Activated CD8-positive, alpha-beta memory T cell treated with anti-CD3 and anti-CD28 coated beads, Interleukin-2, amount 10 ng/mL, durations not matched to agents 7 days and 5 days (primary cell): ENCODE results near the gene FOXA2. TPM values are rescaled to one million over a fixed set of nuclear protein-coding genes. Genes with fewer than 3 reads are reported as not detected.

ENCODE experiments used
- ATAC-seq: fragments of 150-1000 bp; cut with Tn5 transposase; one replicate; pipeline ENCODE4 v1.10.0; 2021; ENCODE audit warnings: moderate library complexity
- CTCF ChIA-PET: fragments of 350-600 bp; sonication (Branson Sonifier 250); formaldehyde crosslinking; loops from one replicate; lab custom pipeline; 2021; ENCODE audit warnings: antibody characterized with exemption; lab: Charles Lee
- DNase-seq: peaks from one replicate; pipeline ENCODE4 v3.0.0-alpha.2; 2020
- H3K27ac Mint-ChIP-seq: one replicate; pipeline ENCODE4 v1.8.0; 2021; ENCODE audit warnings: mild to moderate bottlenecking, mixed read lengths
- H3K27me3 Mint-ChIP-seq: one replicate; pipeline ENCODE4 v1.8.0; 2021; ENCODE audit warnings: mixed read lengths
- H3K36me3 Mint-ChIP-seq: one replicate; pipeline ENCODE4 v1.8.0; 2021; ENCODE audit warnings: mild to moderate bottlenecking, mixed read lengths
- H3K4me1 Mint-ChIP-seq: one replicate; pipeline ENCODE4 v1.8.0; 2021; ENCODE audit warnings: mixed read lengths
- H3K4me3 Mint-ChIP-seq: one replicate; pipeline ENCODE4 v1.8.0; 2021; ENCODE audit warnings: mild to moderate bottlenecking, moderate library complexity, mixed read lengths
- H3K9me3 Mint-ChIP-seq: one replicate; pipeline ENCODE4 v1.8.0; 2022; ENCODE audit warnings: low read depth, mixed read lengths
- total RNA-seq, 2 experiments: library from RNA; stranded (reverse); gene quantifications; one replicate each; pipeline ENCODE4 v1.2.3, GENCODE V29; 2021

The FOXA2 gene
- total RNA-seq, 2 experiments from 2014 or later: not detected

DNA sequence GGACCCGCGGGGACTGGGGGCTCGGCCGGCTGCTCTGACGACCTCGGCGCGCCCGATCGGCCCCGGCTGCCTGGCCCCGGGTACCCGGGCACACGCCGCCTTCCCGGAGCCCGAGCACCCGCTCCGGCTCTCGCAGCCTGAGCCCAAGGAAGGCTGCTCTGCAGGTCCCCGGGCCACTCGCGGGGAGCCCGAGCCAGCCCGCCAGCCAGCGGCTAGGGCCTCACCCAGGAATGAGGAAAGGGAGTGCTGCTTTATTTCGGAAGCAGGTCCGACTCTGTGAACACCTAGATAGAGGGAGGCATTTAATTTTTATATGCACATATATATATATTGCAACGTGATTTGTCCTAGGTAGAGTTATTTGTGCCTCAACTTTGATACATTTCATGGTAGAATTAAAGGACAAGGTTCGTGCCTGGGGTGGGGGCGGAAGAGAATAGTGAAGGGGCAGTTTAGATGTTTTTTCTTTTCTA is 15.5 kb downstream of the FOXA2 start:
- Mint-ChIP-seq H3K36me3 (peaks cover 2% of the 10 kb centered on the region), H3K4me1 (peaks cover 1% of the 10 kb centered on the region), H3K4me3 (no peak overlapping the region), H3K9me3 (no peaks in the 10 kb centered on the region), H3K27ac (no peak overlapping the region), H3K27me3 (peaks cover 73% of the 10 kb centered on the region)
- CTCF ChIA-PET: no interaction called here
- DNase-seq (no peak), ATAC-seq (no peak)

DNA sequence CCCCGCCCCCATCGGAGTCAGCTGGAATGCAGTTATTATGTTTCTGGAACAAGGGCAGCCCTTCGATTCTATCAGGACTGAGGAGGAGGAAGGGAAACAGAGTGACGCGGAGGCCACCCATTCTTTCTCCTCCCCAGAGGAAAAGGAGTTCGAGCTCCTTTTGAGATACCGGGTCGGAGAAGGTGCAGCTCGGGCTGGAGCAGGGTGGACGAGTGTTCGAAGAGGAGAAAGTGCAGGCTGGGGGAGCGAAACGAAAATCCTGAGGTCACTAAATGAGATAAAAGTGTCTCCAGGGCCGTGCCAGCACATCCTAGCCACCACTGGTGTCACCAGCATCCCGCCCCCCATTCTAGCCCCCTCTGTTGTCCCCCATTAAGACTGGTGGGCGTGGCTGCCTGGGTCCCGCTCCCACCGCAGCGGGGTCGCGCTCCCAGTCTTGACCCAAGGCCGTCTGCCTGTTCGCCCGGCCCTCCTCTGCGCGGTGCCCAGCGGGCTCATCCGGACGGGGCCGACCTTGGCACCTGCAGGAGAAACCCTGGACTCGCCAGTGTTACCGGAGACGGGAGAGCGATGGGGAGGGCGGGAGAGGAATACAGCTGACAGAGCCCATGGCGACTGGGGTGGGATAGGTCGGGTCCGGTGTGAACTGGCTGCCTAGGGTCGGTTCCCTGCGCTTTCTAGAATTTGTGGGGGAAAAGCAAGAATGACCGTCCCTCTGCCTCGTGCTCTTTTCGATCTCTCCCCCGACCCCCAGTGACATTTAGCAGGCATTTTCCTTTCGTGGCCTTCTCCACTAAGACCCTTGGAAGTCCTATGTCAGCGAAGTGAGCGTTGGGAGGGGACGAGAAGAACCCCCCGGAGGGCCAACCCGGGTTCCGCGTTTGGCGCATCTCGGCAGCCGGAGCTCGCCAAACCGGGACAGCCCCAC is 16.2 kb downstream of the FOXA2 start:
- DNase-seq: no peak
- CTCF ChIA-PET: no interaction called here
- H3K27ac Mint-ChIP-seq: no peak overlapping the region
- H3K27me3 Mint-ChIP-seq: peaks cover 73% of the 10 kb centered on the region
- no peak overlapping the region for H3K4me3 Mint-ChIP-seq
- peaks cover 1% of the 10 kb centered on the region for H3K4me1 Mint-ChIP-seq
- no peak for ATAC-seq
- peaks cover 2% of the 10 kb centered on the region for H3K36me3 Mint-ChIP-seq
- no peaks in the 10 kb centered on the region for H3K9me3 Mint-ChIP-seq

DNA sequence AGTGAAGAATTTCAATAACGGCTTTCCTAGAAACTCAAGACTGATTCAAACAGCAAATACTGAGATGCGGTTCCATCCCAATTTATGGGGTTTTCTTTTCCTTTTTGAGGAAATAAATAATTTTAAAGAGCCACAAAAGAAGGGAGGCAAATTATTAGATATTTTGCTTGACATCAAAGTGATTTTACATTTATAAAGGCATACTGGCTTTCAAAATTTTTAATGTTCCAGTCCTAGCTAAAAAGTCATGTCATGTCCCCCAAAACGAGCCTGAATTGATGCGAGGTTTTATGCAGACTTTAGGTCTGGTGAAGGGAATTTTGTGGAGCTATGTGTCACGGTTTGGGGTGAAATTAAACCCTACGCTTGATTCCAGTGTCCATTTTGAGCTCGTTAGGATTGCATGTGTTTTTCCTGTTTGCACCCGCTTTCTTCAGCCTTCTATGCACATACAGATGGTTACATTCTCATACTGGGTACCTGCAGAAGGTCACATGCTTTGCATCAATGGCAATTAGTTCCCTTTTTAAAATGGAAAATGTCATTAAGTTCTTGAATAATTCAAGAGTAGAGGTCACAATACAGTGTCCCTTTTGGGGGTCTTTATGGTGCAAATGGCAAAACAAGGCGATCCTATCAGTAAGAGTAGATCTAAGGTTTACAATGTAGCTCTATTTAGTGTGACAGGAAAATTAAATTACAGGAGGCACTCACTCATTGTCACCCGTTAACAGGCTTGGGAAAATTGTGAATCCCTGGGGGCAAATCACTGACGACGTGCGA is 17.3 kb downstream of the FOXA2 start:
- Mint-ChIP-seq H3K36me3 (peaks cover 2% of the 10 kb centered on the region), H3K4me1 (peaks cover 1% of the 10 kb centered on the region), H3K27me3 (peaks cover 74% of the 10 kb centered on the region), H3K9me3 (no peaks in the 10 kb centered on the region), H3K27ac (no peak overlapping the region), H3K4me3 (no peak overlapping the region)
- CTCF ChIA-PET: no interaction called here
- DNase-seq: no peak
- ATAC-seq: no peak

DNA sequence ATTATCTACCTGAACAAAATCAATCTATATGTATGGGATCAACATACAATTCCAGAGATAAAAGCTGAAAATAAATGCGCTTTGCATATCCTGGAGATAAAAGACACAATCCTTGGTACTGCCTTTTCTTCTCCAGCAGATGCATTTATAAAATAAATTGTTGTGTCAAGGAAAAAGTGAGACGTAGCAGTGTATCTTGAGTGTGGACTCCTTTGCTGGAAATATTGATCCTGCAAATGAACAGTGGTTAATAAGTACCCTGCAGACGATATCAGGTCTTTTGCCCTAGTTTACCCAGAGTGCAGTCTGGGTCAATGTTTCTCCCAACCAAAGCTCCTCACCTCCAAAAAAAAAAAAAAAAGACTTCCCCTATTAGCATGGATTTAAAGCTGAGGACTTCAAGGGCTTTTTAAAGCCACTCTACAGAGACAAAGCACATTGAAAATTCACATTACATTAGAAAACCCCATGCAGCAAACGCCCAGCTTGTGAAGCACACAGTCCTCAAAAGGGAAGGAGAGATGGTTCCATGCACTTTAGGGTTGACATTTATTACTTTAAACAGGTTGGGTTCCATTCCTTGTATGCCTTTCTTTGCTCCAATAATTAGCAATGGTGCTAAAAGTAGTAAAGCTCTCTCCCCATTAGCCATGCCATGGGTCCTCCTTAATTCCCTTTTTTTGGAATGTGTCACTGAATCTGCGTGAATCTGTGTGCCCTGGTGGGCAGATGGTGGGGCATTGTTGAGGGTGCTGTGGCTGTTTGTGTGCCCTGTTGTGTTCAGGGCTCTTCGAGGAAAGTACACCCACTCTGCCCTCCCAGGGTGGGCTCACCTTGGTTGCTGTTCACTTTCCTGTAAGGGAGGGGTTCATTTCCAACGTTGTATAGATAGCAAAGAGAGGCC is 21.1 kb downstream of the FOXA2 start:
- no peak for ATAC-seq
- no peak for DNase-seq
- H3K27ac Mint-ChIP-seq: no peak overlapping the region
- peaks cover 67% of the 10 kb centered on the region for H3K27me3 Mint-ChIP-seq
- H3K4me1 Mint-ChIP-seq: peaks cover 1% of the 10 kb centered on the region
- no peak overlapping the region for H3K4me3 Mint-ChIP-seq
- CTCF ChIA-PET: no interaction called here
- H3K36me3 Mint-ChIP-seq: peaks cover 2% of the 10 kb centered on the region
- no peaks in the 10 kb centered on the region for H3K9me3 Mint-ChIP-seq

DNA sequence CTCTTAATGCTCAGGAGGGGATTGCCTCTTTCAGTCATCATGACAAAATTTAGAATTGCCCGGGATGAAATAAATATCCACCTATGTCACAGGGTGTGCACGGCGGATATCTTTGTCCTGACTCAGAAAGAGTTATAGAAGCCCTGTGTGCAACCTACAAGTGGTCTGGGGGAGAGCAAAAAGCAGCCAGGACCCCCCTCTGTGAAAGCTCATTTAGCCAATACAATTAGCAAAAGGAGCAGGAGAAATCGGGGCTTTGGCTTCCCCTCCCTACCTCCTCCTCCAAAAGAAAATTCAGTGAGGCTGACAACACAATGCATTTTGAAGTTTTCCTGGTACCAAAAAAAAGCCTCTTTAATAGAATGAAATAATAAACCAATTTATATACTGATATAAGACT is 21.8 kb downstream of the FOXA2 start:
- Mint-ChIP-seq H3K9me3 (no peaks in the 10 kb centered on the region), H3K27me3 (peaks cover 60% of the 10 kb centered on the region), H3K4me1 (peaks cover 1% of the 10 kb centered on the region), H3K36me3 (peaks cover 2% of the 10 kb centered on the region), H3K27ac (no peak overlapping the region), H3K4me3 (no peak overlapping the region)
- no peak for ATAC-seq
- no peak for DNase-seq
- CTCF ChIA-PET: no interaction called here

DNA sequence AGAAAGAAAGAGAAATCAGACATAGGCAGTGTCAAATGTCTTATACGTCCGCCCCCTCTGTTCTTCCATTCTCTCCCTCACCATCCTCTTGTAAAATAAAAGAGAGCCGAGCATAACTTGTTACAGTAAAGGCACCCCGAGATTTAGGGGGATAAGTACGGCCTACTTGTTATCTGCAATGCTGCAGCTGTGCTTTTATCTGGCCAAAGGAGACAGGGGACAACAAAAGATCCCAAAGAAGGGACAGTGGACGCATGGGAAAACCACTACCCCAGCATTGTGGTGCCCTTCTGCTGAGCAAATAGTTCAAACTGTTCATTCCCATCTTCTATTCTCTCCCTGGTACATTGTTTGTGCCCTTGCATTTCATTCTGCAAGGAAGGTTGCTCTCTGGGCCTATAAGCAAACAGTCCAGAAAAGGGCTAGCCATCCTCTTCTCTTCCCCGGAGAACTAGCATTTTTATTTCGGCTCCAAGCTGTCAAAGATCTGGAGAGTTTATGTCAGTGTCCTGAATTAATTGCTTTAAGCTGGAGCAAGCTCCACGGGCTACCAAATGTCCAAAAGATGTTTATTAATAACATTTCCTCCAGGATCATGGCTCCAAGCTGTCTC is 22.3 kb downstream of the FOXA2 start:
- Mint-ChIP-seq H3K27me3 (peaks cover 54% of the 10 kb centered on the region), H3K4me3 (no peak overlapping the region), H3K9me3 (no peaks in the 10 kb centered on the region), H3K27ac (no peak overlapping the region), H3K36me3 (no peaks in the 10 kb centered on the region), H3K4me1 (no peaks in the 10 kb centered on the region)
- CTCF ChIA-PET: interaction anchor here (0.6 kb wide), 1 partner anchor 16 kb away, joined by 3 read pairs; no protein-coding TSS in a partner anchor
- ATAC-seq (no peak), DNase-seq (no peak)

DNA sequence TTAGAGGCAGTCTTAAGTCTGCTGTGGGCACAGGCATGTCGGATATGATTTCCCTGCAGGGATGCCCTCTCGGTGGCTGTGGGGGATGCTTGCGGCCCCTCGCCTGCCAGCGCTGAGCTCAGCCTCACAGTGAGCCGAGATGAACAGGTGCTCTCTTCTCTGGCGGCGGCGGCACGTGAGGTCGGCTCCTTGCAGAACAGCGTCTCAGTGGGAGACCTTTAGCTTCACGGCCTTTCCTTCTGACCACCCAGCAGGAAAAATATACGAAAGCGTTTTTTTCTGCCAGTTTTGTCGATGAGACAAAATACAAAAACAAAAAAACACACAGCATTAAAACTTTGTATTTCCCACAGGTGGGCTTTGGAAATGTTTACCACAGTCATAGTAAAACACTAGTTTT is 23.6 kb downstream of the FOXA2 start:
- Mint-ChIP-seq H3K4me3 (no peak overlapping the region), H3K4me1 (no peaks in the 10 kb centered on the region), H3K36me3 (no peaks in the 10 kb centered on the region), H3K27me3 (peaks cover 43% of the 10 kb centered on the region), H3K27ac (no peak overlapping the region), H3K9me3 (no peaks in the 10 kb centered on the region)
- CTCF ChIA-PET: no interaction called here
- ATAC-seq (no peak), DNase-seq (no peak)

DNA sequence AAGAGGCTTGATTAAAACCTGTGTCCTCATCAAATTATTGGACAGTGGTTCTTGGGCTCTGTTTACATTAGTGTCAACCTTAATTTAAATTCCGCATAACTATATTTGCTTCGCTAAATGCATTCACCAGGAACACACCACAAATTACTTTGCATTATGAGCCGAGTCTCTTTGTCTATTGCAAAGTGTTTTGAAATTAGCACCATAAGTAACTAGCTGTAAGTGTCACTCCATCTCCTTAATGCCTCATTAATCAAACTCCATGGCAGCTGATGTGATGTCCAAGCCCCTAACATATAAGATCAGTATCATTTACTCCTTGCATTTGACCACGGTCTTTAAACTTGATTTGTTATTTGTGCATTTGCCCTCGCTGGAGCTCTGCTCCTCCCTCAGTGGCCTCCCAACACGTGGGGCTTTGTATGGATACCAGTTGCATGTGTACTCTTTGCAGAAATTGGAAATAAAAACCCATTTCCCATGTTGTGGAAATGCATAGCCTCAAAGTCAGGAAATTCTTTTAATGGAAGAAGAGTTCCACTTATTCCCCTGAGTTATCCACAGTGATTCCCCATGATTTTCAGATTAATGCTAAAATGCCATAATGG is 24.6 kb downstream of the FOXA2 start:
- Mint-ChIP-seq H3K4me3 (no peak overlapping the region), H3K9me3 (no peaks in the 10 kb centered on the region), H3K27me3 (peaks cover 41% of the 10 kb centered on the region), H3K27ac (no peak overlapping the region), H3K36me3 (no peaks in the 10 kb centered on the region), H3K4me1 (no peaks in the 10 kb centered on the region)
- no peak for ATAC-seq
- DNase-seq: no peak
- CTCF ChIA-PET: no interaction called here

DNA sequence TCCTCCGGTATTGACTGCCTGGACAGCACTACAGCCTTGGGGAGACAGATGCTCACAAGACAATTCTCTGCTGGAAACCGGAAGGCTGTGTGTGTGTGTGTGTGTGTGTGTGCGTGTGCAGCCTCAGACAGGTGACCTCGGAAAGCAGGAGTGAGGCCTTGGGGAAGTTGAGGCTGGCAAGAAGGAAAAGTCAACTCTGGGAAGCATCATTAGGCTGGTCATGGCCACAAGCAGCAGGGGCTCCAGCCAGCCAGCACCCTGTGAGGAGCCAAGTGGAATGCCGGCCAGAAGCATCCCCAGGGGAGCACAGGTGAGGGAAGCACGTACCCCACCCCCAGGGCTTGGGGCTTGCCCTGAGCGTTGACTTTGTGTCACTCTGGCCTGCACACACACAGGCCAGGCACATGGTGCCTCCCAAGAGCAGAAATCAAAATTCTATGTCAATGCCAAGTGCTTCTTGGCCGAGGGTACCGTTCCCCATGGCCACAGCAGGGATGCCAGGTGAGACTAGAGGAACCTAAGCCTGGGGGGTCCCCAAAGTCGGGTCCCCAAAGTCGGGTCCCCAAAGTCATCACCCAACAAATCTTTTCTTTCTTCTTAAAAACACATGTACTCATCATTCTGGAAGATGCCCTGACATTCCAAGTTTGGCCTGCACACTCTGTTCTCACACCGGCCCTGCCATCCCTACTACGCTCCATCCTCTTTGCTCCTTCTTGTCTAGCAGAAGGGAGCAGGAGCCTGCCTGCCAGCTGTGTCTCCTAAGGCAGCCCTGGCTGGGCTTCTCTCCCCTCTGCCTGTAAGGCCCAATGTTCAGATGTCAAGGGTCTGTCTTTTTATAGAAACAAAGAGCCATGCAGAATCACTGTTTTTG is 26.7 kb downstream of the FOXA2 start:
- no peak overlapping the region for H3K27ac Mint-ChIP-seq
- no peak for ATAC-seq
- peaks cover 1% of the 10 kb centered on the region for H3K9me3 Mint-ChIP-seq

DNA sequence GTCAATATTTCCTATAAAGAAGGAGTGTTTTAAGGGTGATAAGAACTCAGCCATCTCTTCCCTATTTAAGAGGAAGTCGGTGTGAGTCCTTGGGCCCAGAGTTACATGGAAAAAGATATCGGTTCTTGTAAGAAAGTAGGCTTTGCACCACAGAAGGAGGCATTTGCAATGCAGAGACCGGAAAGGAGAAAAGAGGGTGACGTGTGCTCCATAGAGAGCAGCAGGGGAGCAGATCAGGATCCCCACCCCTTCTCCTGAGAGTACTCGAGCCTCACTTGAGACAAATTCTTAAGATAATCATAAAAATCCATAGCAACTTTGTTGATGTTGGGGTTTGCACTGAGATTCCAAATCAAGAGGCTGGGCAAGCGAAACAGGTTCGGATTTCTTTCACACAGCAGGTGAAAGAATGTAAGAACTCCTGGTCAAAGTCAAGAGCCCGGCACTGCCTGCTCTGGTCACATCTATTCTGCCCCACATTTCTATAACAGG is 27.8 kb downstream of the FOXA2 start:
- DNase-seq: no peak
- ATAC-seq: no peak
- H3K4me3 Mint-ChIP-seq: no peak overlapping the region
- peaks cover 1% of the 10 kb centered on the region for H3K9me3 Mint-ChIP-seq
- H3K4me1 Mint-ChIP-seq: no peaks in the 10 kb centered on the region
- H3K27ac Mint-ChIP-seq: no peak overlapping the region
- CTCF ChIA-PET: no interaction called here
- no peaks in the 10 kb centered on the region for H3K36me3 Mint-ChIP-seq
- peaks cover 16% of the 10 kb centered on the region for H3K27me3 Mint-ChIP-seq

More for the DNA sequence above, 26.7 kb downstream of the FOXA2 start:
- H3K27me3 Mint-ChIP-seq: peaks cover 26% of the 10 kb centered on the region
- DNase-seq: no peak
- no peaks in the 10 kb centered on the region for H3K4me1 Mint-ChIP-seq
- no peak overlapping the region for H3K4me3 Mint-ChIP-seq
- CTCF ChIA-PET: no interaction called here
- H3K36me3 Mint-ChIP-seq: no peaks in the 10 kb centered on the region

DNA sequence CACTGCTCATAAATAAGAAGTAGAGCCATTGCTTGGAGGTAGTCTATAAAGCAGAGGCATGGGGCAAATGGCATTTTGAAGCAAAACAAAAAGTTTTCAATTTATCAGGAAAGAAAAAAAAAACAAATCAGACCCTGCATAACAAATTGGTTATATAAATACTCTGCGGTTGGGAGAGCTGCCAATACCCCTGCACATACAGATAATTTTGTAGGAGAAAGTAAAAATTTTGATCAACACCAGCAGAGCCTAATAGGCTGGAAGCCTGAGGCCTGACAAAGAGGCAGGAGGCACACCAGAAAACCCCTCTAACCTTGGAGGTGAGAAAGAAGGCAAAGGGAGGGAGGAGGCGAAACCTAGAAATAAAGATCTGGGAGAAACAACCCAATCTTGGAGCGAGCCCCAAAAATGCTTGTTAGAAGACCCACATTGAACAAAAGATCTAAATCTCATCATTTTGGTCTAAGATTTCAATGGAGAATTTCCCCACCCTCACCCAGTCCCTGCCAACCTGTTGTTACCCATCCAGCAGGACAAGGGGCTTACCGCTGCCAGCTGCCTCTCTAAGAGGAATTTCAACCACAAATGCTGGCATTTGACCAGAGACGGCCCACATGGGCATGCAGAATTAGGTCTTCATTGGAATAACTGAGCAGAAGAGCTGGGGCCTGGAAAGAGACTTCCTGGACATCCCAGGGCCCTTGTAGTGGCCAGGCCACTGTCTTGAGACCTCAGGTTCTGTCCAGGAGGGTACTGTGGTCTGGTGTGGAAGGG is 28.4 kb downstream of the FOXA2 start:
- no peak for DNase-seq
- Mint-ChIP-seq H3K27ac (no peak overlapping the region), H3K9me3 (peaks cover 1% of the 10 kb centered on the region), H3K4me1 (no peaks in the 10 kb centered on the region), H3K4me3 (no peak overlapping the region), H3K36me3 (no peaks in the 10 kb centered on the region), H3K27me3 (peaks cover 12% of the 10 kb centered on the region)
- CTCF ChIA-PET: no interaction called here
- no peak for ATAC-seq
